Activated CD8-positive, alpha-beta memory T cell treated with anti-CD3 and anti-CD28 coated beads for 48 hours (primary cell): Measurements from ENCODE around the gene PALLD.
A peak's percentile ranks its signal among the peaks of the same experiment; 100 is the strongest.

Source experiments
- DNase-seq, 3 experiments: peaks; one replicate each; pipeline ENCODE4 v3.0.0-alpha.2; 2020; ENCODE audit warnings: low read depth in 2 of 3, low spot score in 2 of 3

PALLD gene

DNA sequence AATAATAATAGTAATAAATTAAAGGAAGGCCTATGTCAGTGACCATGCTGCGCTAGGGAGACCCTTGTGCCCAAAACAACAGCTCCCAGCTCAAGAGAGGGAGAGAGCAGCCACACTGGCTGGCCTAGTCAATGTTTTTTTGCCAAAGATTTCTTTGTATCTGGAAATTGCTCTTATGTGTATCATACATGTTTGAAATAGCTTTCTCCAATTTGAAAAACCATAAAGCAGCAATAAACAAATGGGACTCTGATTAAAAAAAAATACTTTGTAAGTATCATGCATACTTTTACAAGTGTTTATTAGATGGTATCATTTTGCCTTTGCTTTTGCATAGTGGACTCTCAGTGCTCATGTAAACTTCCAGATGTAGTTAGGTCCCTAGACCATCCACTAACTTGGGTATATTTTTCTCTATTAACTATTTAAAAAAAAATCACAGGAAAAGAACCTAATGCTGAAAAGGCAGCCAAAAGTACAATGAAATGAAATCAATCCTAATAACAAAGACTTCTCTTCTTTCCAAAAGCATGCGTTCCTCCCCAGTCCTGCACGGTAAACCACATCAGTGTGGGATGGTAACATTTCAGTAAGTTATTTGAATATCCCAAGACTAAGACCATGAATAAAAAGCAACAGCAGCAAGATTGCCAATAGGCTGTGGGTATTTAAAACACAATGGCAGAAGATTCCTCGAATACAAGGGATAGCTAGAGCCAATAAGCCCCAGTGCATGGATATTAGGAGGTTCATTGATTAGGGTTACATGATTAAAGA is 117.6 kb downstream of the PALLD start:
- no peak for DNase-seq

DNA sequence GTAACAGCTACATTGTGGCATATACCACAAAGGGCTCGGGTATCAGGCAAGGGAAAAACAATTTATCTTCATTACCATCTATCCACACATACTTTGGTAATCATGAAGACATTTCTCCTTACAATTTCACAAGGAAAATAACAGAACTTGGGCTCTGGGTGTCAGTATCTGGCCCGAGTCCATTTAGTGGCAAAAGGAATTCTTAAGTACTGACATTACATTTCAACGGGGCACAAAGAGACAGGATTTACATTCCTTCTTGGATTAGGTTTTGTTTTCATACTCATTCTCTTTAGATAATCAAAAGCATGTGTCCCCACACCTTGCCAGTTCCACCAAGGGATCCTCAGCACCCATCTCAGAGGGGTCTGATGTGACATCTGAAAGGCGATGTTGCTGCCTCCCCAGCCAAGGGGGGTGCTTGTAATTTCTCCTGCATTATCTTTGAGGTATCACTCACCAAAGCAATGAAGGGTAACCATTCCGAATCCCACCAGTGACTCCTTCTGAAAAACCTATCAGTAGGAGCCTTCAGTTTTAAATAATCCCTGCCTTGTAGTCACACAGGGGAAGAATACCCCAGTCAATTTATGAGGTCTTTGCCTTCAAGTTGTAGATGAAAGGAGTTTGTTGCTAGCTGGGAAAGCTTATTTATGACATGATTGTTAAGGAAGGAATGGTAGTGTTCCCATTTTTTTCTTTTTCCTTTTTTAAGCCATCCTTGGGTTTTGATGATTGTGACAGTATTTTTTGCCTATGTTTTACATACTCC is 118.6 kb downstream of the PALLD start:
- no peak for DNase-seq

DNA sequence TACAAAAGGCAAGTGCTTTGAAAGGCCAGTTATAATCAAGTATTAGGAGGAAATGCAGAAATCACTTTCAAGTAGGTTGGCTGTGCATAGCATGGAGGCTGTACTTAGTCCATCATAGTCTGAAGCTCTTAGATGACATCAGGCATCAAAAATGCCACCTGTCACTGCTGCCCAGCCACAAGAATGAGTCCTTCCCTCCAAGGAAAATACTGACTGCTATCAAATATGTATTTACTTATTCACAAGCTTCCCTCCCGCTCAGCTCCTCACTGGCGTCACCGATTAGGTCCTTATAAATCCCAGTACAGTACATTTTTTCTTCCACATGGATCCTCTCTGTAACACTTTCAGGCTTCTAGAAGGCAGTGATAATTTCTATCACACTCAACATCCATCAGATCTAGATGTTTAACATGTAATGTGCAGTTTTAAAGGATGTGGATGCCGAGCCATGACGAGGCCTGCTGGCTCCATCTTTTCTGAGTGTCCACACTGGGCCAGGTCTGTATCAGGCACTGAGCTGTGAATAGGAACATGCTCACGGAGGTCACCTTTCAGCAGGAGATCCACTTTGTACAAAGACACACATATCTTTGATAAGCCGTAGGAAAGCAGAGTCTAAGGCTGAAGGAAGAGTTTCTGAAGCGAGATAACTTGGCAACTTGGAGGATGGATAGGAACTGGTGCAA is 121.9 kb downstream of the PALLD start:
- DNase-seq: no peak

DNA sequence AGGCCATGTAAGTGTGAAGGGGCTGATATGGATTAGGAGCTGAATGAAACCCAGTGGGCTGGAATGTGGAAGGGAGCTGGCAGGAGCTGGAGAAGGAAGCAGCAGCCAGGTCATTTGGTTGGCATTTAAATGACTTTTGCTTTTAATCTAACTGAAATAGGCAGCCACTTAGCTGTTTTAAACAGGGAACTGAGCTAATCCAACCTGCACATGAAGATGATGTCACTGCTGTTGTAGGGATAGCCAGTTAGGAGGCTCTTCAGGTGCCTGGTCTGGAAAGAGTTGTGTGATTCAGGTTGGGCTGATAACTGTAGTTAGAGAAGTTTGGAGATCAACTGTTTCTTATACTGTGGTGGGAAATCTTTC is 122.4 kb downstream of the PALLD start:
- no peak for DNase-seq

DNA sequence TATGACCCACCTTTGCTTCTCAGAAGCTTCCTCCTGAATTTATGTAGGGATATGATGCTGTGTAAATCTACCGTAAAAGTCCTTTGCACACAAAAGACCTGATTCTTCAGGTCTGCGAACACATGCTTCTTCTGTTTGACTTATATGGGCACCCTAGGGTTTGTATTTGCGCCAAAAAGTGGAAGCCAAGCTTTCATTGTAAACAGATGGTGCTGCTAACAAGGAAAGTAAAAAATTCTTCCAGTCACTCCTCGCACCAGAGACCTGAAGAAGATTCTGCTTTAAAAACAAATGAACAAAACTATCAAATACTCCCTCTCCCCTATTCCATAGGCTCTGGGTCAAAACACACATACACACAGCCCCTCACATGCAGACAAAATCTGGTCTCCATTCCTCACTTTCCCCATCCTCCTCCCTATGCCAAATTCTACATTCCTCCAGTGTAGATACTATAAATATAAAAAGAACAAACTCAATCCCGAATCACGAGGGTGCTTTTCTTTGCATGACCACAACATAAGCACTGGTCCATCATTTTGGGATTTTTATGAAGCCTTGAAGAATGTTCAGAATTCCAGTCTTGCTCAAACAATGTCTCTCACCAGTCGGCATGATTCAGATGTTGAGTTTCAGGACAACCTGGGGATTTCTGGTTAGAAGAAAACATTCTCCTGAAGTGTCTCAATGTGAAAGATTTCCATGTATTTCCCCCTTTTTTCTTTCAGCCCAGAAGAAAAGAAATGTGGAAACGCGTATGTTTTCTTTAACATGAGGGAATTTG is 125.1 kb downstream of the PALLD start:
- no peak for DNase-seq

DNA sequence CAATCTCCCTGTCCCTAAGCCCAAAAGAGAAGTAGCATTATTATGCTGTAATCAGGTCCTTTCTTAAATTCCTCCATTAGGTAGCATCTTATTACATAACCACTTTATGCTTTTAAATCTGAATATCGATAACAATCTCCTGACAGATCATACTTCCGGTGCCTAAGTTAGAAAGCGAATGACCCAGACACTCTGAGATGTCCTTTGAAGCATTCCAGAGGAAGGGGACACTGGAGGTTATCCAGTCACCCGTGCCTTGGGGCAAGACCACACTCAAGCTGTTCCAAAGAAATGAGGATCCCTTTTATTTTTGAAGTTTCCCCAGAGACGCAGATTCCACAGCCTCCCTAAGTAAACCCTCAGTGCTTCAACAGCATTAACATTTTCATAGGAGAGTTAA is 125.7 kb downstream of the PALLD start:
- DNase-seq: no peak

DNA sequence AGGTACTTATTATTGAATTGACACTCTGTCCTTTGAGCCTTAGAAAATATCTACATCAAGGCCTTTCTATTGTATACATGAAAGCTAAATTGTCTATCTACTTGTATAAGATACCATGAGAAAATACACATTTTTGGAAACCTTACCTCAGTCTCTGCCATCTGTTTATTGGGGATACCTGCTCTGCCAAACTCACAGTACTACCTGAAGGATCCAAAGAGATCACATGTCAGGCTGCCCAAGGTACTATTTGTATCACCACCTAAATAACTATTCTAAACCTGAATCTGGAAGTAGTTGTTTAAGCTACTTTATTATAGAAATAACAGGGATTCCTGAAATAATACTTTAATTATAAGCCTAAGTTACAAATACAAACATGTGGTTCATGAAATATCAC is 126.2 kb downstream of the PALLD start:
- DNase-seq: no peak

DNA sequence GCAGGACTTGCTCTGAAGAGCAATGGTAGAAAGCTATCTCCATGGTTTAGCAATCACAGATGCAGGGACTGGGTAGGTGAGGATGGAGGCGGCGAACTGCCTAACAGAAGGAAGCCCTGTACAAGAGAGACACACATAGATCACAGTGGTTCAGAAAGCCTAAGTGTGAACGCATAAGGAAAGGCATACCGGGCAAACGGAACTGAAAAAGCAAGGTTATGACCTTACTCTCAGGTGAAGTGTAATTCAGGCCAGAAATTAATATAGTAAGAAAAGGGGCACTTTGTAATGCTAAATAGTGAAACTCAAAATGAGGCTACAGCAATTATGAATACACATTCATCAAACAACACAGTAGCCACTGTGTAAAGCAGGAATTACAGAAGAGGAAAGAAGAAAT is 126.6 kb downstream of the PALLD start:
- DNase-seq: no peak

DNA sequence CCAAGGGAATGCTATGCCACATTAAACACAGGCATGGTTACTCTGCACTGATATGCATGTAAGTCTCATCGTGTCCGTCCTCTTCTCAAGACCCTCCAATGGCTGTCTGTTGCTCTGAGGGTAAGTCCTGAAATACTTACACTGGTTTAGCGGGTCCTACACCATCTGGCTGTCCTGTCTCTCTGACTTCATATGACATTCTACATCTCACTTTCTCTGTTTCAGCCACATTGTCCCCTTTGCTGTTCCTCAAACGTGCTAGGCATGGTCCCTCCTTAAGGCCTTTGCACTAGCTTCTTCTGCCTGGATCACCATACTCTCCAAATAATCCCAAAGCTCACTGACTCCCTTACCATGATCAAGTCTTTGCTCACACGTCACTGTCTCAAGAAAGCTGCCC is 131.4 kb downstream of the PALLD start:
- no peak for DNase-seq

DNA sequence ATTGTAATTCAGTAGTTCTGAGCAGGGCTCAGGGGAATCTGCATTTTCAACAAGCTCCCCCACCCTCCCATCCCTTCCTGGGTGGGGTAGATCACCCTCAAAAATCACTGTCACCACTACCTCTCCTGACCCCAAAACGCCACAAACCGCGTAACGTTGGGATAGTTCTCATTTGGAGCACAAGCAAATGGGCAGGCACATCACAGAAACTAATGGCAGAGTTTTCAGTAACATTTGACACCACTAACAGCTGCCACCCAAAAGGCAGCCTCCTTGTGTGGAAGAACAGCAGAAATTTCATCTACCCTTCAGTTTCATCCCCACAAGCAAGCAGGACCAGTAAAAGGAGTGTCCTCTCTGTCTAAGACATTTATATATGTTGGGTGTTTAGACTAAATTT is 132.7 kb downstream of the PALLD start:
- DNase-seq: no peak

DNA sequence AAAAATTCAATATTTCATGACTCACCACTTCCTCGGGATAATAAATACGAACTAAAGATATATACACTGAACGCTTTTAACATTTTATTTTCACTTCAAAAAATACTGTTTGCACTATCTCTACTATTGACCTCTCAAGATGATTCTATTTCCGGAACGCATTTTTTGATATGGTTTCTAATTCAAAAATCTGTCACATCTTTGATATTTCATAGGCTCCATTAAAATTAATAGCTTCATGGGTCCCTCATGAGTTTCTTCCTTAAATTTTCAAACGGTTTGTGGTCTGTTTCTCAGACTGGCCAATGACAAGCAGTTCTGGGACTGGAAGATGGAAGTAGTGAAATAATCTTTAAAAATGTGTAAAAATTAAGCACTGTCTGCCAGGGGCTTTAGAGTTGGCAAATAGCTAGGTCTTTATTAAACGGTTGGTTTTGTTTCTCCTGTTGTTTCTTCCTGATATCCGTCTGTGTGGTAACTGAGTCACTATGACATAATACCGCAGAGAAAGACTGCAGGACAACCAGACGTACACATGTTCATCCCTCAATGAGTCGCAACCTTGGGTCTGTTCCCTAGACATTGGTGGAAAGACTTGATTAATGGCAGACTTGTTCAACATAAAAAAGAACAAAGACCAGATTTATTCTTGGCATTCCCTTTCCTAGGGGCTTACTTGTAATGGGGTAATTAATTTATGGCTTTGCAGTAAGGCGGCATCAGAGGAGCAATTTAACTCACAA is 133.8 kb downstream of the PALLD start:
- DNase-seq: no peak

DNA sequence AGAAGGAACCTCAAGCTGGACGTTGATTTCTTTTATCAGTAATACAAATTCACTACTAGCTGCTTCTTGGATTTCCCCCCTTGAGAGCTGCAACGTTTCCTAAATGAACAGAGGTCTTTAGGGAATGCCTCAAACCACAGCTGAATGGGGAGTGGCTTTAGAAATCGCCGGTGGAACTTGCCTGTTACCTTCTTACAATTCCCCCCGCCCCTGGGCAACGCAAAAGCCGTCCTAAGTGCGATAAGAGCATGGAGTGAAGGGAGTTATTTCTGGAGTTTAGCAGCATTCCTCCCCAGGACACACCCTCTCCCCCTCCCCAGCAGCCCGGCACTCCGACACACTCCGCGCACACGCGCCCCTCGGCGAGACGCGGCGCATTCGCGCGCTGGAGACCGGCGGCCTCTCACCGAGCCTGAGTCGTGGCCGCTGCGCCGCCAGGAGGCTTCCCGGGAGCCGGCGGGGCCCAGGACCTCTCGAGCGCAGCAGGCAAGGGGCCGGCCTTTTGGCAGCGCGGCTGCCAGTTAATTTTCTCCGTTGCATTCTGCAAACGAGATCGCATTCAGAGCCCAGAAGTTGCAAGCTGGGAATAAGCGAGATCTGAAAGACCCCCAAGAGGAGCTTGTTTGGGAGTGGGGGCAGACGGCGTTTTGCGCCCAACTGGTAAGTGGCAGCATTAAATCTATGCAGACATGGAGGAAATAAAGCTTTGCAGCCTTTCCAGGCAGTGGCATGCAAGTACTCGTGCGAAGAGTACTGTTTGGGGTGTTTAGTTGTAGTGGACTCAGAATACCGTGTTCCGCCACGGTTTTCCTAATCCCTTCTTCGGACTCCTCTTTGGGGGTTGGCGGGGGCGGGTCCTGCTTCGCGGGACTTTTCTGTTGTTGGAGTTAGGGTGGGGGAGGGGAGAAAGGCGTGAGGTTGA is 134.7 kb downstream of the PALLD start:
- peak in 1 of 3 experiments; percentile 2 for DNase-seq

DNA sequence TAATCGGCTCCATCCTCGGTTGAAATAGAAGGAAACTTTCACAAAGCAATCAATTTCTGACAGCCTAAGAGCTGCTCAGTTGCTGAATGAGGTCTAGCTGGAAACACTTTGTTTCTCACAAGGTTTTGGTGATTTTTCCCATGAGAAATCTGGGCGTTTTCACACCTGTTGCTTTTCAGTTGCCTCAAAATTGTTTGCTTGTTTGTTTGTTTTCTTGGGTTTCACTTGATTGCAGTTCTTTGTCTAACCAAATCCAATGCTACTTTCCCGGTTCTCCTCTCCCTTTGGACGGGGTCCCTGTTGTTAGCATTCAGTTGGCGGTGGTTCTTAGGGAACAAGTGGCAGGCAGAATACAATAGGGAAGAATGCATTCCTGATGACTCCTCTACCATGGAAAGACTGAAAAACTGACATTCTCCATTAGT is 135.5 kb downstream of the PALLD start:
- DNase-seq: no peak

DNA sequence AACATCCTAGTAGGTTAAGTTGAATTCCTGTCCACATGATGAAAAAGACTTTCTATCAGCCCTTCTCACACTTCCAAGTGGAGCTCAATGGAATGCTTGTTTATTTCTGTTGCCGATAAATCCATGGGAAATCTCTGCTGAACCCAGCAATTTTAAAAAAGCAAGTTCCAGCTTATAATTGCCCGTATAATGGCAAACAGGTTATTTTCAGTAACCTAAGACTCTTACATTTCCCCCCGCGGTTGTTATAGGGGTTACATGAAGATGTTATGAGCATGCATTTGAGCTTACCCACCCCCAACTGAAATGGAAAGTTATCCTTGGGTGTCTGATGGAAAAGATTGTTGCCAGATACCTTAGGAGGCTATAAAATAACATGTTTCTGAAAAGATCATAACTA is 136.2 kb downstream of the PALLD start:
- DNase-seq: no peak

DNA sequence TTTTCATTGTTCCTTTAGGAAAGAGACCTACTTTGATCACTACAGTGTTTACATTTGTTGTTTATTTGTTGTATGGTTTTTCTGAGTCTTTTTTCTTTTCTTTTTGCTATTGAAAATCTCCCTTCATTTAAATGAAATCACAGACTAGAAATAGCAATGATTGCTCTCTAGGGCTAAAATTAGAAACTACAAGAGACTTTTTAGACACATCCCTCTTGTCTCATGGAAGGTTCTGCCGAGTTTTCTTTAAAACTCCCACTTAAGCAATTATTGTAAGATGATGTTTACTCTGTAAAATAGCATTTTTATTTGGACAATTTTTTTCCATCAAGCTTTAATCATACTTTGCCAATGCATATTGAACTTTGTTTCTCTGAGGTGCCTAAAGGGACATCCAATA is 136.6 kb downstream of the PALLD start:
- DNase-seq: no peak

DNA sequence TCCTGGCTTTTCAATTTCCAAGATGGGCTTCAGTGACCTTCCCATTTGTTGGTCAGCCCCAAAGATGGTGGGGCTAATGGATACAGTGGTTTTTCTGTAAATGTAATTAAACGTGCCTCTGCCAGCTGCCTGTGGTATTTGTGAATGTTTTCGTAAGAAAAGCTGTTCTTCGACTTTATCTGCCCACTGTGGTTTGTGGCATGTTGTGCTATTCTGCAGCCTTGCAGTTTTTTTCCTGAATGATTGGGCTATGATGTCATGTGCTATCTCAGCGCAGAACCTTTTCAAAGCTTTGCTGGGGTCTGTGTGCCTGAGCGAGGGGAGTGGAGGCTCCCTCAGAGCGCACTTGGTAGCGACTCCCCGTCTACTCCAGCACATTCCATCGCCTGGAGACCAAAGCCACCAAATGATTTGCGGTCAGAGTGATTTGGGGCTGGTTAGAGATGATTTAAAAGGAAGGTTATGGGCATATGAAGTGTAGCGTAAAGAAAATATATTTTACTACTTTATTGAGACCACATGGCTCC is 137.5 kb downstream of the PALLD start:
- no peak for DNase-seq

DNA sequence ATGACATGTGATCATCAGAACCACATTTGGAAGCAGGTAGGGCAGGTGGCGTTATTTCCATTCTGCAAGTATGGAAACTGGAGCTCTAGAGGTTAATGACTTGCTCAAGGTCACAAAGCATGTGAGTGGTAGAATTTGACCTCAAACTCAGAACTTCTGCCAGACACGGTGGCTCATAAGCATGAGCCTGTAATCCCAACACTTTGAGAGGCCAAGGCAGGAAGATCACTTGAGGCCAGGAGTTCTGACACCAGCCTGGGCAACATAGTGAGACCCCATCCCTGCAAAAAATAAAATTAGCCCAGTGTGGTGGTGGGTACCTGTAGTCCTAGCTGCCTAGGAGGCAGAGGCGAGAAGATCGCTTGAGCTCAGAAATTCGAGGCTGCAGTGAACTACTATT is 139.2 kb downstream of the PALLD start:
- DNase-seq: no peak

DNA sequence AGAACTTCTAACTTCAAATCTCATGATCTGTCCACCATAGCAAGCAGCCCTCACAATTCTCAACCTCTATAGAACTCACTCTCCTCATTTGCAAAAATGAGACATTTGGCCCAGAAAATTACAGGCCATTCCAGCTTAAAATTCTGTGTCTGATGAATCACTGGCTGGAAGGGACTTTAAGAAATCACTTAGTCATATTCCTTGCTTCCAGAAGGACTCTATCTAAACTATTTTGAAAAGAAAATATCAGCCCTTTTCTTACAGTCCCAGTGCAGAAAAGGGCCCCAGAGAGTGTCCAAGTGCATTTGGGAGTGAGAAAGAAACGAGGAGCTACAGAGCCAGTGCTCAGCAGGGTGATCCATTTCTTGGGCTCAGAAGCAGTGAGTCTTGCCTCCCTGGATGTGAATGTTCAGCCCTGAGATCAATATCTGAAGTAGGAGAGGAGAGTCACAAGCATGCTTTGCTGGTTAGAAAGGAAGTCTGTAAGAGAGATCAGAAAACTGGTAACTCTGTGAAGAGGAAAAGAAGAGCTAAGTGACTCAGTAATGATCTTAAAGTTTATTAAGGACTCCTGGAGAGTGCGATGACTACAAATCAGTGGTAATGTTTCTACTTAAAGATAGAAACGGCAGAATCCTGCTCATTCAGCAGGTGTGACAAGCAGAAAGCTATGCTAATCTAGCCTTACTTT is 139.8 kb downstream of the PALLD start:
- DNase-seq: no peak
